ENCODE data around the gene HTRA3.

The HTRA3 gene

DNA sequence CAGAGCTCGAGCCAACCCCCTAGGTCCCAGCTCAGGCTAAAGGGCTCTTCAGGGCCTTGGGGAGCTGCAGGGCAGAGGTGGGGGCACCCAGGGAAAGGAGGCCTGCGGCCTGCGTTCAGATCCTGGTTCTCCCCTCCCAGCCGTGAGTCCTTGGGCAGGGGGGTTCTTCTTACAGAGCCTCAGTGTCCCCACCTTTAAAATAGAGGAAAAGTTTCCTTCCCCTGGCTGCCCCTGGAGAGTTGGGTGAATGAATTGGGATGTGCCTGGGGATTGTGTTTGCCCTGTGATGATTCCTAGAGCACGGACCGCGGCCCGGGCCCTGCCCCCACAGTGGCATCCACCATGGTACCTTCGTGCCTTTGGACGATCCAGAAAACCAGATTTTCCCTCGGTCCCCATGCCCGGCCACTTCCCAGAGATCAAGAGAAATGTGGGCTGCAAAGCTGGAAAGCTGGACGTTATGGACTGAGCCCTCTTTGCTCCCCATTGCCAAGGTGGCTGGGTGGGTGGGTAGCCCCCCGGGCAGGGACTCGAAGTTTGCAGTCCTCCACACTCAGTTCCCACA lies 11.4 kb downstream of the HTRA3 start:
- ATAC-seq = no peak
- TF ChIP-seq ZFP3 (CRISPR knock-in tag; IDR thresholded peaks at IDR 0.05) (no peak), BACH2 (CRISPR knock-in tag; IDR thresholded peaks at IDR 0.05; ENCODE audit: borderline replicate concordance) (no peak), ISL1 (CRISPR knock-in tag; IDR thresholded peaks at IDR 0.05) (no peak), CSDC2 (CRISPR knock-in tag; IDR thresholded peaks at IDR 0.05) (no peak), ZNF8 (CRISPR knock-in tag; IDR thresholded peaks at IDR 0.05) (no peak), PATZ1 (CRISPR knock-in tag; IDR thresholded peaks at IDR 0.05; ENCODE audit: borderline replicate concordance) (no peak), GLIS3 (CRISPR knock-in tag; IDR thresholded peaks at IDR 0.05) (no peak), RARB (CRISPR knock-in tag; IDR thresholded peaks at IDR 0.05) (no peak), ESRRG (CRISPR knock-in tag; IDR thresholded peaks at IDR 0.05) (no peak), ARNTL (CRISPR knock-in tag; IDR thresholded peaks at IDR 0.05; ENCODE audit: borderline replicate concordance, low read depth) (no peak), TCF4 (CRISPR knock-in tag; IDR thresholded peaks at IDR 0.05; ENCODE audit: borderline replicate concordance) (no peak), ZC3H10 (CRISPR knock-in tag; IDR thresholded peaks at IDR 0.05) (no peak), PPARA (CRISPR knock-in tag; IDR thresholded peaks at IDR 0.05; ENCODE audit: borderline replicate concordance) (no peak), CSRNP3 (CRISPR knock-in tag; IDR thresholded peaks at IDR 0.05) (no peak), ZNF565 (CRISPR knock-in tag; conservative IDR thresholded peaks at IDR 0.05; ENCODE audit: low read depth) (no peak), SNAI2 (CRISPR knock-in tag; IDR thresholded peaks at IDR 0.05) (no peak), ZNF70 (CRISPR knock-in tag; IDR thresholded peaks at IDR 0.05) (no peak)
- TF ChIP-seq, protein P1, sequence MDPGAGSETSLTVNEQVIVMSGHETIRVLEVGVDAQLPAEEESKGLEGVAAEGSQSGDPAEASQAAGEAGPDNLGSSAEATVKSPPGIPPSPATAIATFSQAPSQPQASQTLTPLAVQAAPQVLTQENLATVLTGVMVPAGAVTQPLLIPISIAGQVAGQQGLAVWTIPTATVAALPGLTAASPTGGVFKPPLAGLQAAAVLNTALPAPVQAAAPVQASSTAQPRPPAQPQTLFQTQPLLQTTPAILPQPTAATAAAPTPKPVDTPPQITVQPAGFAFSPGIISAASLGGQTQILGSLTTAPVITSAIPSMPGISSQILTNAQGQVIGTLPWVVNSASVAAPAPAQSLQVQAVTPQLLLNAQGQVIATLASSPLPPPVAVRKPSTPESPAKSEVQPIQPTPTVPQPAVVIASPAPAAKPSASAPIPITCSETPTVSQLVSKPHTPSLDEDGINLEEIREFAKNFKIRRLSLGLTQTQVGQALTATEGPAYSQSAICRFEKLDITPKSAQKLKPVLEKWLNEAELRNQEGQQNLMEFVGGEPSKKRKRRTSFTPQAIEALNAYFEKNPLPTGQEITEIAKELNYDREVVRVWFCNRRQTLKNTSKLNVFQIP (CRISPR knock-in tag; IDR thresholded peaks at IDR 0.05; ENCODE audit: borderline replicate concordance, low read depth) = no peak

DNA sequence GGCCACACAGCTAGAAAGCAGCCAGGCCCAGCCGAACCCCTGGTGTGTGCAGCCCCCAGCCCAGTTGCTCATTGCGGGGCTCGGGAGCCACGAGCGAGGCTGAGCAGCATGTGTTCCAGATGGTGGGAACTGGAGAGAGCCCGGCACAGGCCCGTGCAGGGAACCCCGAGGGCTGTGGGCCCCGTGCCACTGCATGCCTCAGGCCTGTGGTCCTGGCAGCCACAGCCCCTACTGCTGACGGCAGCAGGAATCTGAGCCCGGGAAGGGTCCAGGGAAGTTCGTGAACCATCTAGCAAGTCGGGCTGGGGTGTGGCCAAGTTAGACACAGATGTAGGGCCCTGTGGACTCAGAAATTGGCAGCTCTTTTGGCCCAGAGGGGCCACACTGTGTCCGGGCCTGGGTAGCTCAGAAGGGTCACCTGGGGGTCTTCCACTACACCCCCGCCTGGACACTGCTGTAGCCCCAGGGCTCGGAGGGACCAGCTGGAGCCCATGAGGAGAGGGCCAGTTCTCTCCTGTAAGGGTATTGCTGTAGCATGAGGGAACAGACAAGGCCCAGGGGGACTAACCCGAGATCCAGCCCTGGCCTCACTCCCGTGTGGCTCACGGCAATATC lies 12.1 kb downstream of the HTRA3 start:
- ATAC-seq = no peak
- TF ChIP-seq SNAI2 (CRISPR knock-in tag; IDR thresholded peaks at IDR 0.05) = no peak
- TF ChIP-seq ZNF565 (CRISPR knock-in tag; conservative IDR thresholded peaks at IDR 0.05; ENCODE audit: low read depth) = no peak
- no peak for TF ChIP-seq BACH2 (CRISPR knock-in tag; IDR thresholded peaks at IDR 0.05; ENCODE audit: borderline replicate concordance)
- TF ChIP-seq ZFP30 (CRISPR knock-in tag; IDR thresholded peaks at IDR 0.05) = no peak
- TF ChIP-seq CSDC2 (CRISPR knock-in tag; IDR thresholded peaks at IDR 0.05) = no peak
- TF ChIP-seq TOX (CRISPR knock-in tag; IDR thresholded peaks at IDR 0.05; ENCODE audit: borderline replicate concordance) = no peak
- TF ChIP-seq, protein P2, sequence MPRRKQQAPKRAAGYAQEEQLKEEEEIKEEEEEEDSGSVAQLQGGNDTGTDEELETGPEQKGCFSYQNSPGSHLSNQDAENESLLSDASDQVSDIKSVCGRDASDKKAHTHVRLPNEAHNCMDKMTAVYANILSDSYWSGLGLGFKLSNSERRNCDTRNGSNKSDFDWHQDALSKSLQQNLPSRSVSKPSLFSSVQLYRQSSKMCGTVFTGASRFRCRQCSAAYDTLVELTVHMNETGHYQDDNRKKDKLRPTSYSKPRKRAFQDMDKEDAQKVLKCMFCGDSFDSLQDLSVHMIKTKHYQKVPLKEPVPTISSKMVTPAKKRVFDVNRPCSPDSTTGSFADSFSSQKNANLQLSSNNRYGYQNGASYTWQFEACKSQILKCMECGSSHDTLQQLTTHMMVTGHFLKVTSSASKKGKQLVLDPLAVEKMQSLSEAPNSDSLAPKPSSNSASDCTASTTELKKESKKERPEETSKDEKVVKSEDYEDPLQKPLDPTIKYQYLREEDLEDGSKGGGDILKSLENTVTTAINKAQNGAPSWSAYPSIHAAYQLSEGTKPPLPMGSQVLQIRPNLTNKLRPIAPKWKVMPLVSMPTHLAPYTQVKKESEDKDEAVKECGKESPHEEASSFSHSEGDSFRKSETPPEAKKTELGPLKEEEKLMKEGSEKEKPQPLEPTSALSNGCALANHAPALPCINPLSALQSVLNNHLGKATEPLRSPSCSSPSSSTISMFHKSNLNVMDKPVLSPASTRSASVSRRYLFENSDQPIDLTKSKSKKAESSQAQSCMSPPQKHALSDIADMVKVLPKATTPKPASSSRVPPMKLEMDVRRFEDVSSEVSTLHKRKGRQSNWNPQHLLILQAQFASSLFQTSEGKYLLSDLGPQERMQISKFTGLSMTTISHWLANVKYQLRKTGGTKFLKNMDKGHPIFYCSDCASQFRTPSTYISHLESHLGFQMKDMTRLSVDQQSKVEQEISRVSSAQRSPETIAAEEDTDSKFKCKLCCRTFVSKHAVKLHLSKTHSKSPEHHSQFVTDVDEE (CRISPR knock-in tag; IDR thresholded peaks at IDR 0.05) = no peak
- no peak for TF ChIP-seq ZNF70 (CRISPR knock-in tag; IDR thresholded peaks at IDR 0.05)
- TF ChIP-seq ZC3H10 (CRISPR knock-in tag; IDR thresholded peaks at IDR 0.05) = no peak
- no peak for TF ChIP-seq ARNTL (CRISPR knock-in tag; IDR thresholded peaks at IDR 0.05; ENCODE audit: borderline replicate concordance, low read depth)
- TF ChIP-seq ESRRG (CRISPR knock-in tag; IDR thresholded peaks at IDR 0.05) = no peak
- no peak for TF ChIP-seq OSR1 (CRISPR knock-in tag; IDR thresholded peaks at IDR 0.05)

GRCh38 chr4:8282134-8282641 lies 12.6 kb downstream of the HTRA3 start:
- ATAC-seq = no peak
- TF ChIP-seq CSRNP3 (CRISPR knock-in tag; IDR thresholded peaks at IDR 0.05) (no peak), ESRRG (CRISPR knock-in tag; IDR thresholded peaks at IDR 0.05) (no peak), TOX (CRISPR knock-in tag; IDR thresholded peaks at IDR 0.05; ENCODE audit: borderline replicate concordance) (no peak), ZFP3 (CRISPR knock-in tag; IDR thresholded peaks at IDR 0.05) (no peak), ZNF565 (CRISPR knock-in tag; conservative IDR thresholded peaks at IDR 0.05; ENCODE audit: low read depth) (no peak), SNAI2 (CRISPR knock-in tag; IDR thresholded peaks at IDR 0.05) (no peak)
- TF ChIP-seq, protein P2 (CRISPR knock-in tag; IDR thresholded peaks at IDR 0.05) = no peak

Measured in SK-N-SH treated with all-trans-retinoic acid at 6 μM for 48 hours (cell line).